ENCODE results near the gene SEMA5A.

DNA sequence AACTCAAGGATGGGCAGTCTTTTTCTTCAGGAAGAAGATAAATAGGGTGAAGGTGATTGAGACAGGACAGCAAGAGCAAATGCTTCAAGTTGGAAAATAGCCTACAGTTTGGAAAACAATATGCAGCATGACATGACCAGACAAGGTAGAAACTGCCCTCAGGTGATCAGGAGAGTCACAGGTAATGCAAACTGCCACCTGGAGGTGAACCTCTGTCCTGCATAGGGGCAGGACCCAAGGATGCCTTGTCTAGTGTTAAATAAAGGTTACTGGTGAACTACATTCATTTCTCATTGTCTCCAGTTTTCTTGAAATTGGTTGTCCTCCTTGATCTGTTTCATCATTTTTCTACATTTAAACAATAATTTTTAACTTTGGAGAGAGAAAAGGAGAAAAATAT lies 232.1 kb downstream of the SEMA5A start:
- TF ChIP-seq, protein P1, sequence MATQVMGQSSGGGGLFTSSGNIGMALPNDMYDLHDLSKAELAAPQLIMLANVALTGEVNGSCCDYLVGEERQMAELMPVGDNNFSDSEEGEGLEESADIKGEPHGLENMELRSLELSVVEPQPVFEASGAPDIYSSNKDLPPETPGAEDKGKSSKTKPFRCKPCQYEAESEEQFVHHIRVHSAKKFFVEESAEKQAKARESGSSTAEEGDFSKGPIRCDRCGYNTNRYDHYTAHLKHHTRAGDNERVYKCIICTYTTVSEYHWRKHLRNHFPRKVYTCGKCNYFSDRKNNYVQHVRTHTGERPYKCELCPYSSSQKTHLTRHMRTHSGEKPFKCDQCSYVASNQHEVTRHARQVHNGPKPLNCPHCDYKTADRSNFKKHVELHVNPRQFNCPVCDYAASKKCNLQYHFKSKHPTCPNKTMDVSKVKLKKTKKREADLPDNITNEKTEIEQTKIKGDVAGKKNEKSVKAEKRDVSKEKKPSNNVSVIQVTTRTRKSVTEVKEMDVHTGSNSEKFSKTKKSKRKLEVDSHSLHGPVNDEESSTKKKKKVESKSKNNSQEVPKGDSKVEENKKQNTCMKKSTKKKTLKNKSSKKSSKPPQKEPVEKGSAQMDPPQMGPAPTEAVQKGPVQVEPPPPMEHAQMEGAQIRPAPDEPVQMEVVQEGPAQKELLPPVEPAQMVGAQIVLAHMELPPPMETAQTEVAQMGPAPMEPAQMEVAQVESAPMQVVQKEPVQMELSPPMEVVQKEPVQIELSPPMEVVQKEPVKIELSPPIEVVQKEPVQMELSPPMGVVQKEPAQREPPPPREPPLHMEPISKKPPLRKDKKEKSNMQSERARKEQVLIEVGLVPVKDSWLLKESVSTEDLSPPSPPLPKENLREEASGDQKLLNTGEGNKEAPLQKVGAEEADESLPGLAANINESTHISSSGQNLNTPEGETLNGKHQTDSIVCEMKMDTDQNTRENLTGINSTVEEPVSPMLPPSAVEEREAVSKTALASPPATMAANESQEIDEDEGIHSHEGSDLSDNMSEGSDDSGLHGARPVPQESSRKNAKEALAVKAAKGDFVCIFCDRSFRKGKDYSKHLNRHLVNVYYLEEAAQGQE (IDR thresholded peaks at IDR 0.05; ENCODE audit: insufficient read depth in 1 of 2, low read depth in 2 of 2, low read length in 2 of 2), result no peak
- TF ChIP-seq POLR2AphosphoS5 (IDR thresholded peaks at IDR 0.05; ENCODE audit: low read depth, low read length) (no peak), TAF1 (IDR thresholded peaks at IDR 0.05; ENCODE audit: borderline replicate concordance, insufficient read depth, low read length) (no peak), SIN3A (IDR thresholded peaks at IDR 0.05; ENCODE audit: borderline replicate concordance, insufficient read depth, low read length) (no peak)
